GM23248 (cell line): ENCODE data around the gene PTGES.

Experiments
- EZH2 ChIP-seq: fragments of 200-600 bp; sonication (generic); IDR thresholded peaks from 2 replicates; pipeline ENCODE4 v1.6.1; 2018; ENCODE audit warnings: antibody characterized with exemption, mild to moderate bottlenecking; ENCODE audit not compliant: insufficient read depth, poor library complexity, severe bottlenecking
- EZH2phosphoT487 ChIP-seq: fragments of 200-600 bp; sonication (generic); IDR thresholded peaks from 2 replicates; pipeline ENCODE4 v1.6.1; 2018; ENCODE audit warnings: antibody characterized with exemption, moderate library complexity, mild to moderate bottlenecking, low read depth; ENCODE audit not compliant: insufficient read depth

GRCh38 chr9:129777769-129778130, 24.9 kb upstream of the PTGES start:
- TF ChIP-seq EZH2 (no peak), EZH2phosphoT487 (no peak)
